HEK293 (cell line): ENCODE data around the gene PLIN4.

ENCODE experiments used
- BCL11A ChIP-seq: fragments of 450-650 bp; formaldehyde crosslinking; IDR thresholded peaks from 2 replicates; pipeline ENCODE4 v1.5.1; 2016; ENCODE audit warnings: low read depth, missing biosample characterization, missing genetic modification characterization
- BCL11B ChIP-seq: fragments of 450-650 bp; formaldehyde crosslinking; IDR thresholded peaks from 2 replicates; pipeline ENCODE4 v1.5.1; 2016; ENCODE audit warnings: low read depth, missing biosample characterization, missing genetic modification characterization
- EGR2 ChIP-seq: fragments of 450-650 bp; formaldehyde crosslinking; IDR thresholded peaks from 2 replicates; pipeline ENCODE4 v1.5.1; 2016; ENCODE audit warnings: low read depth, missing biosample characterization, missing genetic modification characterization
- GLIS1 ChIP-seq: fragments of 450-650 bp; formaldehyde crosslinking; IDR thresholded peaks from 2 replicates; pipeline ENCODE4 v1.5.1; 2016; ENCODE audit warnings: missing biosample characterization, missing genetic modification characterization
- GLIS2 ChIP-seq: fragments of 450-650 bp; formaldehyde crosslinking; IDR thresholded peaks from 2 replicates; pipeline ENCODE4 v1.5.1; 2016; ENCODE audit warnings: missing biosample characterization, missing genetic modification characterization
- KLF1 ChIP-seq: fragments of 450-650 bp; formaldehyde crosslinking; IDR thresholded peaks from 2 replicates; pipeline ENCODE4 v1.5.1; 2016; ENCODE audit warnings: missing biosample characterization, missing genetic modification characterization
- KLF16 ChIP-seq: fragments of 450-650 bp; formaldehyde crosslinking; IDR thresholded peaks from 2 replicates; pipeline ENCODE4 v1.5.1; 2017; ENCODE audit warnings: missing biosample characterization, missing genetic modification characterization
- KLF8 ChIP-seq: fragments of 450-650 bp; formaldehyde crosslinking; IDR thresholded peaks from 2 replicates; pipeline ENCODE4 v1.5.1; 2016; ENCODE audit warnings: missing biosample characterization, missing genetic modification characterization
- KLF9 ChIP-seq: fragments of 450-650 bp; formaldehyde crosslinking; IDR thresholded peaks from 2 replicates; pipeline ENCODE4 v1.5.1; 2016; ENCODE audit warnings: missing biosample characterization, missing genetic modification characterization, low read depth
- SALL2 ChIP-seq: fragments of 450-650 bp; formaldehyde crosslinking; IDR thresholded peaks from 2 replicates; pipeline ENCODE4 v1.5.0; 2017; ENCODE audit warnings: missing biosample characterization, mild to moderate bottlenecking, missing genetic modification characterization, borderline replicate concordance
- SP2 ChIP-seq: fragments of 450-650 bp; formaldehyde crosslinking; IDR thresholded peaks from 2 replicates; pipeline ENCODE4 v1.5.1; 2016; ENCODE audit warnings: missing biosample characterization, missing genetic modification characterization
- SP3 ChIP-seq: fragments of 450-650 bp; formaldehyde crosslinking; IDR thresholded peaks from 2 replicates; pipeline ENCODE4 v1.5.1; 2016; ENCODE audit warnings: missing biosample characterization, missing genetic modification characterization
- SP7 ChIP-seq: fragments of 450-650 bp; formaldehyde crosslinking; IDR thresholded peaks from 2 replicates; pipeline ENCODE4 v1.5.1; 2016; ENCODE audit warnings: missing biosample characterization, missing genetic modification characterization
- ZBTB10 ChIP-seq: fragments of 450-650 bp; formaldehyde crosslinking; IDR thresholded peaks from 2 replicates; pipeline ENCODE4 v1.5.1; 2016; ENCODE audit warnings: missing biosample characterization, missing genetic modification characterization
- ZBTB7A ChIP-seq: fragments of 450-650 bp; formaldehyde crosslinking; IDR thresholded peaks from 2 replicates; pipeline ENCODE4 v1.5.1; 2016; ENCODE audit warnings: low read depth, missing biosample characterization, missing genetic modification characterization
- ZEB2 ChIP-seq: fragments of 450-650 bp; formaldehyde crosslinking; IDR thresholded peaks from 2 replicates; pipeline ENCODE4 v1.5.1; 2016; ENCODE audit warnings: missing biosample characterization, missing genetic modification characterization
- ZFHX2 ChIP-seq: fragments of 450-650 bp; formaldehyde crosslinking; conservative IDR thresholded peaks from 2 replicates; pipeline ENCODE4 v1.5.1; 2016; ENCODE audit warnings: missing biosample characterization, missing genetic modification characterization
- ZFP37 ChIP-seq: fragments of 450-650 bp; formaldehyde crosslinking; IDR thresholded peaks from 2 replicates; pipeline ENCODE4 v1.5.1; 2016; ENCODE audit warnings: missing biosample characterization, missing genetic modification characterization
- ZNF114 ChIP-seq: fragments of 450-650 bp; formaldehyde crosslinking; IDR thresholded peaks from 2 replicates; pipeline ENCODE4 v1.5.0; 2017; ENCODE audit warnings: missing biosample characterization, missing genetic modification characterization
- ZNF121 ChIP-seq: fragments of 450-650 bp; formaldehyde crosslinking; IDR thresholded peaks from 2 replicates; pipeline ENCODE4 v1.5.1; 2016; ENCODE audit warnings: missing biosample characterization, missing genetic modification characterization
- ZNF248 ChIP-seq: fragments of 450-650 bp; formaldehyde crosslinking; IDR thresholded peaks from 2 replicates; pipeline ENCODE4 v1.5.1; 2017; ENCODE audit warnings: missing biosample characterization, missing genetic modification characterization
- ZNF274 ChIP-seq, 2 experiments: fragments of 200-500 bp in 1 of 2; fragments of 450-650 bp in 1 of 2; sonication (Bioruptor generic) in 1 of 2; formaldehyde crosslinking in 1 of 2; IDR thresholded peaks; 2 replicates each; pipeline versions ENCODE4 v1.5.1 to v1.6.1; 2014 to 2016; ENCODE audit warnings: borderline replicate concordance in 1 of 2, inconsistent platforms in 1 of 2, low read length in 1 of 2, missing biosample characterization in 1 of 2, missing genetic modification characterization in 1 of 2
- ZNF311 ChIP-seq: fragments of 450-650 bp; formaldehyde crosslinking; IDR thresholded peaks from 2 replicates; pipeline ENCODE4 v1.5.1; 2017; ENCODE audit warnings: missing biosample characterization, missing genetic modification characterization, borderline replicate concordance
- ZNF335 ChIP-seq: fragments of 450-650 bp; formaldehyde crosslinking; conservative IDR thresholded peaks from 2 replicates; pipeline ENCODE4 v1.5.1; 2016; ENCODE audit warnings: missing biosample characterization, missing genetic modification characterization
- ZNF350 ChIP-seq: fragments of 450-650 bp; formaldehyde crosslinking; IDR thresholded peaks from 2 replicates; pipeline ENCODE4 v1.5.0; 2017; ENCODE audit warnings: missing biosample characterization, mild to moderate bottlenecking, missing genetic modification characterization
- ZNF366 ChIP-seq: fragments of 450-650 bp; formaldehyde crosslinking; conservative IDR thresholded peaks from 2 replicates; pipeline ENCODE4 v1.5.1; 2016; ENCODE audit warnings: missing biosample characterization, missing genetic modification characterization
- ZNF416 ChIP-seq: fragments of 450-650 bp; formaldehyde crosslinking; IDR thresholded peaks from 2 replicates; pipeline ENCODE4 v1.5.1; 2016; ENCODE audit warnings: missing biosample characterization, missing genetic modification characterization
- ZNF48 ChIP-seq: fragments of 450-650 bp; formaldehyde crosslinking; IDR thresholded peaks from 2 replicates; pipeline ENCODE4 v1.5.1; 2016; ENCODE audit warnings: missing biosample characterization, missing genetic modification characterization
- ZNF521 ChIP-seq: fragments of 450-650 bp; formaldehyde crosslinking; IDR thresholded peaks from 2 replicates; pipeline ENCODE4 v1.5.1; 2017; ENCODE audit warnings: missing biosample characterization, mild to moderate bottlenecking, missing genetic modification characterization
- ZNF776 ChIP-seq: fragments of 450-650 bp; formaldehyde crosslinking; IDR thresholded peaks from 2 replicates; pipeline ENCODE4 v1.5.0; 2017; ENCODE audit warnings: missing biosample characterization, missing genetic modification characterization, borderline replicate concordance
- ZNF792 ChIP-seq: fragments of 450-650 bp; formaldehyde crosslinking; IDR thresholded peaks from 2 replicates; pipeline ENCODE4 v1.5.1; 2016; ENCODE audit warnings: missing biosample characterization, missing genetic modification characterization
- ZNF830 ChIP-seq: fragments of 450-650 bp; IDR thresholded peaks from 2 replicates; pipeline ENCODE4 v1.5.0; 2018; ENCODE audit warnings: missing biosample characterization, missing genetic modification characterization, low read depth, mild to moderate bottlenecking, moderate library complexity
- ZXDB ChIP-seq: fragments of 450-650 bp; formaldehyde crosslinking; IDR thresholded peaks from 2 replicates; pipeline ENCODE4 v1.5.1; 2016; ENCODE audit warnings: missing biosample characterization, missing genetic modification characterization
- TF ChIP-seq, protein P1 (sequence below): fragments of 450-650 bp; formaldehyde crosslinking; IDR thresholded peaks from 2 replicates; pipeline ENCODE4 v1.5.1; 2017; ENCODE audit warnings: missing biosample characterization, mild to moderate bottlenecking, missing genetic modification characterization, moderate library complexity
- TF ChIP-seq, protein P2 (sequence below): fragments of 450-650 bp; IDR thresholded peaks from 2 replicates; pipeline ENCODE4 v1.5.1; 2018; ENCODE audit warnings: missing biosample characterization, missing genetic modification characterization

PLIN4 gene

GRCh38 chr19:4534836-4535658 is 16.8 kb upstream of the PLIN4 start, which contains the start of gene PLIN5 (continued):
- TF ChIP-seq, protein P1, sequence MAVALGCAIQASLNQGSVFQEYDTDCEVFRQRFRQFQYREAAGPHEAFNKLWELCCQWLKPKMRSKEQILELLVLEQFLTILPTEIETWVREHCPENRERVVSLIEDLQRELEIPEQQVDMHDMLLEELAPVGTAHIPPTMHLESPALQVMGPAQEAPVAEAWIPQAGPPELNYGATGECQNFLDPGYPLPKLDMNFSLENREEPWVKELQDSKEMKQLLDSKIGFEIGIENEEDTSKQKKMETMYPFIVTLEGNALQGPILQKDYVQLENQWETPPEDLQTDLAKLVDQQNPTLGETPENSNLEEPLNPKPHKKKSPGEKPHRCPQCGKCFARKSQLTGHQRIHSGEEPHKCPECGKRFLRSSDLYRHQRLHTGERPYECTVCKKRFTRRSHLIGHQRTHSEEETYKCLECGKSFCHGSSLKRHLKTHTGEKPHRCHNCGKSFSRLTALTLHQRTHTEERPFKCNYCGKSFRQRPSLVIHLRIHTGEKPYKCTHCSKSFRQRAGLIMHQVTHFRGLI (tag by site-specific recombination) = peak; percentile 50; the same call in 1 of the 2 replicates
- peak; percentile 81 for TF ChIP-seq SP3 (tag by site-specific recombination)
- TF ChIP-seq ZNF274 (IDR thresholded peaks at IDR 0.05; ENCODE audit: low read length) = no peak
- TF ChIP-seq ZNF274 (tag by site-specific recombination; IDR thresholded peaks at IDR 0.05; ENCODE audit: borderline replicate concordance) = no peak
- peak; percentile 72 for TF ChIP-seq ZFHX2
- peak; percentile 81; the same call in 1 of the 2 replicates for TF ChIP-seq KLF16 (tag by site-specific recombination)
- TF ChIP-seq EGR2 (tag by site-specific recombination) = peak; percentile 73
- TF ChIP-seq ZNF350 (tag by site-specific recombination) = no peak
- peak; percentile 87; the same call in 1 of the 2 replicates for TF ChIP-seq KLF1 (tag by site-specific recombination)
- peak; percentile 71 for TF ChIP-seq ZNF366 (tag by site-specific recombination)
- no peak for TF ChIP-seq SP7 (tag by site-specific recombination)
- no peak for TF ChIP-seq SALL2
- no peak for TF ChIP-seq ZXDB (tag by site-specific recombination)
- TF ChIP-seq ZNF416 (tag by site-specific recombination) = no peak
- peak; percentile 50; the same call in 1 of the 2 replicates for TF ChIP-seq BCL11A (tag by site-specific recombination)
- TF ChIP-seq ZNF335 (tag by site-specific recombination) = peak; percentile 38
- TF ChIP-seq ZNF121 = 0 out of 2 replicates have a peak, but pooled peaks have one; percentile 37
- TF ChIP-seq SP2 (tag by site-specific recombination) = peak; percentile 73
- TF ChIP-seq ZFP37 (tag by site-specific recombination) = no peak
- 0 out of 2 replicates have a peak, but pooled peaks have one; percentile 48 for TF ChIP-seq ZBTB10 (tag by site-specific recombination)
- TF ChIP-seq KLF8 (tag by site-specific recombination) = 0 out of 2 replicates have a peak, but pooled peaks have one; percentile 40
- TF ChIP-seq ZNF114 (tag by site-specific recombination) = no peak
- TF ChIP-seq BCL11B (tag by site-specific recombination) = 0 out of 2 replicates have a peak, but pooled peaks have one; percentile 37
- TF ChIP-seq ZNF311 (tag by site-specific recombination) = no peak
- no peak for TF ChIP-seq ZNF48
- peak; percentile 98 for TF ChIP-seq KLF9 (tag by site-specific recombination)
- no peak for TF ChIP-seq ZNF792 (tag by site-specific recombination)
- TF ChIP-seq, protein P2, sequence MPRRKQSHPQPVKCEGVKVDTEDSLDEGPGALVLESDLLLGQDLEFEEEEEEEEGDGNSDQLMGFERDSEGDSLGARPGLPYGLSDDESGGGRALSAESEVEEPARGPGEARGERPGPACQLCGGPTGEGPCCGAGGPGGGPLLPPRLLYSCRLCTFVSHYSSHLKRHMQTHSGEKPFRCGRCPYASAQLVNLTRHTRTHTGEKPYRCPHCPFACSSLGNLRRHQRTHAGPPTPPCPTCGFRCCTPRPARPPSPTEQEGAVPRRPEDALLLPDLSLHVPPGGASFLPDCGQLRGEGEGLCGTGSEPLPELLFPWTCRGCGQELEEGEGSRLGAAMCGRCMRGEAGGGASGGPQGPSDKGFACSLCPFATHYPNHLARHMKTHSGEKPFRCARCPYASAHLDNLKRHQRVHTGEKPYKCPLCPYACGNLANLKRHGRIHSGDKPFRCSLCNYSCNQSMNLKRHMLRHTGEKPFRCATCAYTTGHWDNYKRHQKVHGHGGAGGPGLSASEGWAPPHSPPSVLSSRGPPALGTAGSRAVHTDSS (tag by site-specific recombination) = no peak
- no peak for TF ChIP-seq ZNF776 (tag by site-specific recombination)
- peak; percentile 63; the same call in 1 of the 2 replicates for TF ChIP-seq GLIS2 (tag by site-specific recombination)
- no peak for TF ChIP-seq ZEB2 (tag by site-specific recombination)
- TF ChIP-seq ZNF248 (tag by site-specific recombination) = no peak
- TF ChIP-seq GLIS1 (tag by site-specific recombination) = peak; percentile 43; the same call in 1 of the 2 replicates
- TF ChIP-seq ZNF521 (tag by site-specific recombination) = no peak
- no peak for TF ChIP-seq ZNF830 (tag by site-specific recombination)
- 0 out of 2 replicates have a peak, but pooled peaks have one; percentile 46 for TF ChIP-seq ZBTB7A (tag by site-specific recombination)
